ENCODE measurements around the gene NET1.

DNA sequence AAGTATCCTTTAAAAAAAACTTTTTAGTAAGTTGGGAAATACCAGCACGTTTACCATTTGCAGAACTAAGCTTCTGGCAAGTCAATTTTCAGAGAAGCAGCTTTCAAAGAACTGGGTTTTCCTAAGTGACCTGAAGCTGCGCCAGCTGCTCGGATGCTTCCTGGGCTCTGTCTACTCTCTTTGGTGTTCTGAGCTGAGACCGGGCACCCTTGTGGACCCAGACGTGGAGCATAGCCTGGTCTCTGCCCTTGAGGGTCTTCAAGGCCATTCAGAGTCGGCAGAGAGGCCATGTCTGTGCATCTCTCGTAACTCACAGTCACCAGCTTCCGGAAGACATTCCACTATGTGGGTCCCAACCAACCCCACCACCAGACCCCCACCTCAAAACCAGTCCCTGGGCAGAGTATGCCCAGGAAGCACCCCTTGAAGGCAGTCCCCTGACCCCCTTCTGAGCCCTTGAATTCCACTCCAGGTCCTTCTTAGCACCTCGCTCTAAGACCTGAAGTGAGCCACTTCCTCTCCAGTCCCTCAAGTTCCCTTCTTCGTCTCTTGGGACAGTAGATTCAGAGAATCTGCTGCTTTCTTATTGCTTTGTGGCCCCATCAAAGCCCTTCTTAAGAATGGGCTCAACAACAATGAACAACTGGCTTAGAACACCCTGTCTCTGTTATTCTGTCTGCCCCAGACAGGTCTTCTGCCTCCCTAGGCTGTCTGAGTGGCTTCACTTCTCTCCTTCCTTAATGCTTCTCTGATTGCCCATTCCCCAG lies 78.5 kb downstream of the NET1 start:
- TF ChIP-seq, protein P1, sequence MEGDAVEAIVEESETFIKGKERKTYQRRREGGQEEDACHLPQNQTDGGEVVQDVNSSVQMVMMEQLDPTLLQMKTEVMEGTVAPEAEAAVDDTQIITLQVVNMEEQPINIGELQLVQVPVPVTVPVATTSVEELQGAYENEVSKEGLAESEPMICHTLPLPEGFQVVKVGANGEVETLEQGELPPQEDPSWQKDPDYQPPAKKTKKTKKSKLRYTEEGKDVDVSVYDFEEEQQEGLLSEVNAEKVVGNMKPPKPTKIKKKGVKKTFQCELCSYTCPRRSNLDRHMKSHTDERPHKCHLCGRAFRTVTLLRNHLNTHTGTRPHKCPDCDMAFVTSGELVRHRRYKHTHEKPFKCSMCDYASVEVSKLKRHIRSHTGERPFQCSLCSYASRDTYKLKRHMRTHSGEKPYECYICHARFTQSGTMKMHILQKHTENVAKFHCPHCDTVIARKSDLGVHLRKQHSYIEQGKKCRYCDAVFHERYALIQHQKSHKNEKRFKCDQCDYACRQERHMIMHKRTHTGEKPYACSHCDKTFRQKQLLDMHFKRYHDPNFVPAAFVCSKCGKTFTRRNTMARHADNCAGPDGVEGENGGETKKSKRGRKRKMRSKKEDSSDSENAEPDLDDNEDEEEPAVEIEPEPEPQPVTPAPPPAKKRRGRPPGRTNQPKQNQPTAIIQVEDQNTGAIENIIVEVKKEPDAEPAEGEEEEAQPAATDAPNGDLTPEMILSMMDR (IDR thresholded peaks at IDR 0.05; ENCODE audit: low read depth, low read length): no peak
- TF ChIP-seq EZH2phosphoT487 (IDR thresholded peaks at IDR 0.05; ENCODE audit: low read depth): no peak
